ENCODE results near the gene GNB2.
"Not testable (repeated sequence)": the region's sequence is repeated elsewhere in the genome, so short reads cannot be mapped to it uniquely, and the experiment has no call there.

Gene GNB2

GRCh38 chr7:100719523-100720278 is 46.2 kb downstream of the GNB2 start:
- no peaks in the 10 kb centered on the region for H3K36me3 ChIP-seq (ENCODE audit: control insufficient read depth, insufficient read depth, low read length)
- H3K27me3 ChIP-seq (ENCODE audit: control insufficient read depth, insufficient read depth, low read length), result peaks cover 22% of the 10 kb centered on the region

GRCh38 chr7:100720279-100720670 is 46.7 kb downstream of the GNB2 start, which contains the start of gene EPO:
Gene EPO, plus strand, starts transcription at chr7:100720468. Its CDS starts 513 bp downstream, at chr7:100720981.
- Histone ChIP-seq H3K4me3 (ENCODE audit: low read depth, low read length) (peak within 1 kb of the TSS; percentile 31), H3K27me3 (ENCODE audit: control insufficient read depth, insufficient read depth, low read length) (peaks cover 22% of the 10 kb centered on the region), H3K9me3 (ENCODE audit: control insufficient read depth, insufficient read depth, low read length) (no peaks in the 10 kb centered on the region), H3K9ac (ENCODE audit: low read depth, low read length) (no peak within 1 kb of the TSS), H3K4me1 (ENCODE audit: control insufficient read depth, insufficient read depth, low read length) (no peaks in the 10 kb centered on the region), H3K36me3 (ENCODE audit: control insufficient read depth, insufficient read depth, low read length) (no peaks in the 10 kb centered on the region)

More at GRCh38 chr7:100719523-100720278, 46.2 kb downstream of the GNB2 start:
- no peaks in the 10 kb centered on the region for H3K9me3 ChIP-seq (ENCODE audit: control insufficient read depth, insufficient read depth, low read length)
- H3K4me3 ChIP-seq (ENCODE audit: low read depth, low read length), result peak overlapping the region; percentile 31
- no peaks in the 10 kb centered on the region for H3K4me1 ChIP-seq (ENCODE audit: control insufficient read depth, insufficient read depth, low read length)
- H3K9ac ChIP-seq (ENCODE audit: low read depth, low read length), result no peak overlapping the region

GRCh38 chr7:100720671-100721504 is 47.3 kb downstream of the GNB2 start:
- Histone ChIP-seq H3K9ac (ENCODE audit: low read depth, low read length) (no peak overlapping the region), H3K36me3 (ENCODE audit: control insufficient read depth, insufficient read depth, low read length) (no peaks in the 10 kb centered on the region), H3K27me3 (ENCODE audit: control insufficient read depth, insufficient read depth, low read length) (peaks cover 22% of the 10 kb centered on the region), H3K9me3 (ENCODE audit: control insufficient read depth, insufficient read depth, low read length) (no peaks in the 10 kb centered on the region), H3K4me3 (ENCODE audit: low read depth, low read length) (peak overlapping the region; percentile 31), H3K4me1 (ENCODE audit: control insufficient read depth, insufficient read depth, low read length) (no peaks in the 10 kb centered on the region)

GRCh38 chr7:100721505-100721812 is 47.9 kb downstream of the GNB2 start:
- no peaks in the 10 kb centered on the region for H3K36me3 ChIP-seq (ENCODE audit: control insufficient read depth, insufficient read depth, low read length)
- peaks cover 22% of the 10 kb centered on the region for H3K27me3 ChIP-seq (ENCODE audit: control insufficient read depth, insufficient read depth, low read length)
- no peak overlapping the region for H3K9ac ChIP-seq (ENCODE audit: low read depth, low read length)
- no peaks in the 10 kb centered on the region for H3K4me1 ChIP-seq (ENCODE audit: control insufficient read depth, insufficient read depth, low read length)
- peak overlapping the region; percentile 31 for H3K4me3 ChIP-seq (ENCODE audit: low read depth, low read length)
- H3K9me3 ChIP-seq (ENCODE audit: control insufficient read depth, insufficient read depth, low read length), result no peaks in the 10 kb centered on the region

- no peaks in the 10 kb centered on the region for H3K4me1 ChIP-seq (ENCODE audit: control insufficient read depth, insufficient read depth, low read length)
Observed at GRCh38 chr7:100722480-100723212, 49.1 kb downstream of the GNB2 start.

GRCh38 chr7:100723732-100724275 is 50.3 kb downstream of the GNB2 start:
- Histone ChIP-seq H3K9ac (ENCODE audit: low read depth, low read length) (no peak overlapping the region), H3K36me3 (ENCODE audit: control insufficient read depth, insufficient read depth, low read length) (no peaks in the 10 kb centered on the region), H3K4me3 (ENCODE audit: low read depth, low read length) (no peak overlapping the region), H3K27me3 (ENCODE audit: control insufficient read depth, insufficient read depth, low read length) (peaks cover 22% of the 10 kb centered on the region), H3K4me1 (ENCODE audit: control insufficient read depth, insufficient read depth, low read length) (no peaks in the 10 kb centered on the region), H3K9me3 (ENCODE audit: control insufficient read depth, insufficient read depth, low read length) (no peaks in the 10 kb centered on the region)

More at GRCh38 chr7:100722480-100723212, 49.1 kb downstream of the GNB2 start:
- no peaks in the 10 kb centered on the region for H3K36me3 ChIP-seq (ENCODE audit: control insufficient read depth, insufficient read depth, low read length)
- H3K27me3 ChIP-seq (ENCODE audit: control insufficient read depth, insufficient read depth, low read length), result peaks cover 22% of the 10 kb centered on the region
- H3K9me3 ChIP-seq (ENCODE audit: control insufficient read depth, insufficient read depth, low read length), result no peaks in the 10 kb centered on the region
- H3K9ac ChIP-seq (ENCODE audit: low read depth, low read length), result no peak overlapping the region
- H3K4me3 ChIP-seq (ENCODE audit: low read depth, low read length), result no peak overlapping the region

- not testable (repeated sequence) for H3K4me1 ChIP-seq (ENCODE audit: control insufficient read depth, insufficient read depth, low read length); H3K4me3 ChIP-seq (ENCODE audit: low read depth, low read length); H3K9me3 ChIP-seq (ENCODE audit: control insufficient read depth, insufficient read depth, low read length); H3K36me3 ChIP-seq (ENCODE audit: control insufficient read depth, insufficient read depth, low read length); H3K9ac ChIP-seq (ENCODE audit: low read depth, low read length)
- peaks cover 22% of the 10 kb centered on the region for H3K27me3 ChIP-seq (ENCODE audit: control insufficient read depth, insufficient read depth, low read length)
Observed at GRCh38 chr7:100724364-100724763, 50.8 kb downstream of the GNB2 start.

- Histone ChIP-seq H3K9me3 (ENCODE audit: control insufficient read depth, insufficient read depth, low read length) (no peaks in the 10 kb centered on the region), H3K4me3 (ENCODE audit: low read depth, low read length) (no peak overlapping the region), H3K36me3 (ENCODE audit: control insufficient read depth, insufficient read depth, low read length) (no peaks in the 10 kb centered on the region), H3K27me3 (ENCODE audit: control insufficient read depth, insufficient read depth, low read length) (no peaks in the 10 kb centered on the region), H3K4me1 (ENCODE audit: control insufficient read depth, insufficient read depth, low read length) (no peaks in the 10 kb centered on the region), H3K9ac (ENCODE audit: low read depth, low read length) (no peak overlapping the region)
Observed at GRCh38 chr7:100726996-100727761, 53.6 kb downstream of the GNB2 start.

GRCh38 chr7:100728196-100728595 is 54.7 kb downstream of the GNB2 start:
- H3K27me3 ChIP-seq (ENCODE audit: control insufficient read depth, insufficient read depth, low read length), result no peaks in the 10 kb centered on the region

More at GRCh38 chr7:100728196-100728595, 54.7 kb downstream of the GNB2 start:
- no peak overlapping the region for H3K4me3 ChIP-seq (ENCODE audit: low read depth, low read length)
- no peak overlapping the region for H3K9ac ChIP-seq (ENCODE audit: low read depth, low read length)
- H3K9me3 ChIP-seq (ENCODE audit: control insufficient read depth, insufficient read depth, low read length), result no peaks in the 10 kb centered on the region
- H3K36me3 ChIP-seq (ENCODE audit: control insufficient read depth, insufficient read depth, low read length), result no peaks in the 10 kb centered on the region
- H3K4me1 ChIP-seq (ENCODE audit: control insufficient read depth, insufficient read depth, low read length), result no peaks in the 10 kb centered on the region

All from iPS-15b (cell line).